ENCODE results near the gene C11orf58. TPM values are rescaled to one million over a fixed set of nuclear protein-coding genes. Genes with fewer than 3 reads are reported as not detected.

The C11orf58 gene
- total RNA-seq, 1 donor from 2014 or later: 148 TPM

DNA sequence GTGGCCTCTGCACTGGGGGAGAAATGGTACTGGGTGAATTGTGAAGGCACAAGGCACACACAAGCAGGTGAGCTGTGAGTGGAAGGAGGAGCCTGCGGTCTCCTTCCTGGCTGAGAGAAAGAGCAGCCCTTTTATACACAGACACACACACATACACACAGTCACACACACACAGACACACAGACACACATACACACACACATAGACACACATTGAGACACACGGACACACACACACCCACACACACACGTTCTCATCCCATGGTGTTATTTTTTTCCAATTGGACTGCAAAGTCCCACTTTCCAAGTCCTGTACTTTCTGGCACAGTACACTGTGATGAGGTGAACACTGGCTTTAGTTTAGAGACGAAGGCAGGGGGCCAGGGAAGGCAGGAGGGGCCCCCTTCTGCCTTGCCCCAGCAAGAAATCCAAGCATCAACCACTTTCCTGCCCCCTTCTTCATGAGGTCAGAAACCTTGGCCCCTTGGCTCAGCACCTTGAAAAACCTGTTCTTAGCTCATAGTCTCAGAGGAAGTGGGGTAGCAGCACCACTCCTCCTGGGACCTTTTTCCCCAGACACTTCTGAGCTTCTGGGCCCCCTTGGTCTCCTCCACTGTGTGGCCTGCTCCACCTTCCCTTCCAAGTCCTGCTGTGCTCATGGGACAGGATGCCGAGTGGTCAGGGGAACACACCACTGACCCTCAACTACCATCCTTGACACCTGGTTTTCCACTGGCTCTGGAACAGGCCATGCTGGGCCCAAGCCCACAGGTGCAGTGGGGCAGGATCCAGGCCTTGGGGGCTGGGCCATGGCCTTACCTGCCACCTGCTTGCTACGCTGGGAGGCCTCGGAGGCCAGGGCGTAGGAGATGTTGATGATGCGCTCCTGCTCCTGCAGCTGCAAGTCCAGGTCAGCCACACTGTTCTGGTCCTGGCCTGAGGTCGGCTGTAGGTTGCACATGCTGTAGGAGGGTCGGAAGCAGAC, 43.8 kb downstream of the C11orf58 start:
- TF ChIP-seq, protein P1, sequence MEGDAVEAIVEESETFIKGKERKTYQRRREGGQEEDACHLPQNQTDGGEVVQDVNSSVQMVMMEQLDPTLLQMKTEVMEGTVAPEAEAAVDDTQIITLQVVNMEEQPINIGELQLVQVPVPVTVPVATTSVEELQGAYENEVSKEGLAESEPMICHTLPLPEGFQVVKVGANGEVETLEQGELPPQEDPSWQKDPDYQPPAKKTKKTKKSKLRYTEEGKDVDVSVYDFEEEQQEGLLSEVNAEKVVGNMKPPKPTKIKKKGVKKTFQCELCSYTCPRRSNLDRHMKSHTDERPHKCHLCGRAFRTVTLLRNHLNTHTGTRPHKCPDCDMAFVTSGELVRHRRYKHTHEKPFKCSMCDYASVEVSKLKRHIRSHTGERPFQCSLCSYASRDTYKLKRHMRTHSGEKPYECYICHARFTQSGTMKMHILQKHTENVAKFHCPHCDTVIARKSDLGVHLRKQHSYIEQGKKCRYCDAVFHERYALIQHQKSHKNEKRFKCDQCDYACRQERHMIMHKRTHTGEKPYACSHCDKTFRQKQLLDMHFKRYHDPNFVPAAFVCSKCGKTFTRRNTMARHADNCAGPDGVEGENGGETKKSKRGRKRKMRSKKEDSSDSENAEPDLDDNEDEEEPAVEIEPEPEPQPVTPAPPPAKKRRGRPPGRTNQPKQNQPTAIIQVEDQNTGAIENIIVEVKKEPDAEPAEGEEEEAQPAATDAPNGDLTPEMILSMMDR (conservative IDR thresholded peaks at IDR 0.05): no peak
- no peak for DNase-seq (ENCODE audit: extremely low spot score, unreplicated experiment)
- no peaks in the 10 kb centered on the region for H3K9me3 Mint-ChIP-seq
- peak overlapping the region; percentile 69 for H3K27ac Mint-ChIP-seq
- H3K36me3 Mint-ChIP-seq: peaks cover 12% of the 10 kb centered on the region
- no peaks in the 10 kb centered on the region for H3K27me3 Mint-ChIP-seq
- H3K4me1 Mint-ChIP-seq (ENCODE audit: unreplicated experiment): peaks cover 31% of the 10 kb centered on the region
- no peak overlapping the region for H3K4me3 Mint-ChIP-seq

DNA sequence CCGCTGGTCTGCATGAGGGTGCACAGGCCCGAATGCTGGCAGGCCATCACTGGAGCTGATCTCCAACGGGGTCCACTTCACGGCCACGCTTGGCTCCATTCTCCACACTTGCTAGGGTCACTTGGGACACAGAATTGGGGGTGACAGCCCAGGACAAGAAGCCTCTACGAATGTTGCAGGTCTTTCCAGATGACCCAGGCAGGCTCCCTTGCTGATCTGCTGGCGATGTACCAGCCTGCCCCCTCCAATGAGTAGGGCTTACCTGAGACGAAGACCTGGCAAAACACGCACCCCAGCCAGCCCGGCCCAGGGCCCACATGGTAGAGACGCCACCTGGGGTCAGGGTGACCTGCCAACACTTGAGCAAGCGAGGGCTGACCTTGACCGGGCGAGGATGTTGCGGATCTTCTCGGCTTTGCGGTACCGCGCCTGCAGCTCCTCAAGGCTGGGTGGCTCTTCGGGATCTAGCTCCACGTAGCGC, 44.9 kb downstream of the C11orf58 start:
- H3K27ac Mint-ChIP-seq: peak overlapping the region; percentile 48

DNA sequence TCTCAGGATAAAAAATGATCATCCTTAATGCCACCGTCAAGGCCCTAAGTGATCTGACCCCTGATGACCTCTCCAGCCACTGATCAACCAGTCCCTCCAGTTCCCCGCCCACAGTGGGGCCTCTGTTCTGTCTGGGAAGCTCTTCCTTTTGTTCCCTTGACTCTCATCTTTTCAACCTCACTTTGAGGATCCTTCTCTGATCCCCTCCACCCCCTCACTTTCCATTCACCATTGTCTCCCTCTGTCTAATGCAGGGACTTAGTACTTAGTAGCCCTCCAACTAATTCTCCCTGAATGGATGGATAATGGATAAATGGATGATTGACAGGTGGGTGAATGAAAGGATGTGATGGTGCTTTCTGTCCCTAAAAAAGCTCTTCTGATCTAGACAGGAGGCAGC, 45.6 kb downstream of the C11orf58 start:
- TF ChIP-seq, protein P1 (conservative IDR thresholded peaks at IDR 0.05): no peak
- Mint-ChIP-seq H3K36me3 (peaks cover 9% of the 10 kb centered on the region), H3K27ac (peak overlapping the region; percentile 24), H3K4me3 (no peak overlapping the region), H3K4me1 (ENCODE audit: unreplicated experiment) (peaks cover 34% of the 10 kb centered on the region), H3K9me3 (no peaks in the 10 kb centered on the region), H3K27me3 (no peaks in the 10 kb centered on the region)
- DNase-seq (ENCODE audit: extremely low spot score, unreplicated experiment): no peak

More for the DNA sequence above, 44.9 kb downstream of the C11orf58 start:
- no peak overlapping the region for H3K4me3 Mint-ChIP-seq
- DNase-seq (ENCODE audit: extremely low spot score, unreplicated experiment): no peak
- peaks cover 37% of the 10 kb centered on the region for H3K4me1 Mint-ChIP-seq (ENCODE audit: unreplicated experiment)
- H3K27me3 Mint-ChIP-seq: no peaks in the 10 kb centered on the region
- TF ChIP-seq, protein P1 (conservative IDR thresholded peaks at IDR 0.05): no peak
- no peaks in the 10 kb centered on the region for H3K9me3 Mint-ChIP-seq
- peaks cover 12% of the 10 kb centered on the region for H3K36me3 Mint-ChIP-seq

DNA sequence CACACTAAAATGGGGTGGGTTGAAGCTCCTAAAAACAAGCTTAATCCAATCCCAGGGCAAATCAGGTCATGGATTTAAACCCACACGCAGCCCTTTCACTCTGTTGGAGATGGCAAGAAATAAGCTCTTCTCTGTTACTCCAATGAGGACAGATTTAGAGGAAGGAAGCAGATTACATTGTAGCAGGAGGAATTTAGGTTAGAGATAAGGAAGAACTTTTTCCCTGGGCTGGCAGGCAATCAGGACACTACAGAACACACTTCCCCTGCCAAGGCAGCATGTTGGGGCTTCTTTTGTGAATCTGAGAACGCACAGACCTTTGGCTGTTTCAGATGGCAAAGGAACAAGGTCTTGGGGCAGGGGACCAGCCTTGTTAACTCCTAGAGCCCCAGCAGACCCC, 46.2 kb downstream of the C11orf58 start:
- peak overlapping the region; percentile 24 for H3K27ac Mint-ChIP-seq
- H3K4me3 Mint-ChIP-seq: no peak overlapping the region
- H3K4me1 Mint-ChIP-seq (ENCODE audit: unreplicated experiment): peaks cover 31% of the 10 kb centered on the region
- TF ChIP-seq, protein P1 (conservative IDR thresholded peaks at IDR 0.05): no peak
- no peaks in the 10 kb centered on the region for H3K27me3 Mint-ChIP-seq
- no peak for DNase-seq (ENCODE audit: extremely low spot score, unreplicated experiment)
- peaks cover 9% of the 10 kb centered on the region for H3K36me3 Mint-ChIP-seq
- H3K9me3 Mint-ChIP-seq: no peaks in the 10 kb centered on the region

DNA sequence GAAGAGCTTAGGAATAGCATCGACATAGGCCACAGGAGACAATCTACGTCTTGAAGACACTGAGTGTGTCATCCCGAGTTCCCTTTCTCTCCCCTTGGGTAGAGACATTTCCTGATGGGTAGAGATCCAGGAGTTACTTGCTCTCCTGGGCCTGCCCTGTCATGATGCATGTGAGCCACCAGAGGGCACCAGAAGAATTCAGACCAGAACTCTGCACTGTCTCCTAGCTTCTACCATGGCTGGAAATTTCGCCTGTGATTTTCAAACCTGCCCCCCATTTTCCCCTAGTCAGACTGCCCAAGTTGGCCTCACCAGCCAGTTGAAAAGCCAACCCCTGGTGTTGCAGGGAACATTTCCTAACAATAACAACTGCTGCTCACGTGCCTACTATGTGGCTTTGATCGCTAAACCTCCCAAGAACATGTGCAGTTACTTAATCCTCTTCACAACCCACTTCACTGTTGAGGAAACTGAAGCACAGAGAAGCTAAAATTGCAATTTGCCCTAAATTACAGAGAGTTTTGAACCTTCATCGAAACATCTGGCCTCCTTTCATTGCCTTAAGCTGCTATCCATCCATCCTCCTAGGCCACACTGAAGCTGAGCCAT, 47.2 kb downstream of the C11orf58 start:
- Mint-ChIP-seq H3K4me3 (no peak overlapping the region), H3K36me3 (peaks cover 9% of the 10 kb centered on the region), H3K27me3 (no peaks in the 10 kb centered on the region), H3K4me1 (ENCODE audit: unreplicated experiment) (peaks cover 29% of the 10 kb centered on the region), H3K27ac (peak overlapping the region; percentile 70), H3K9me3 (no peaks in the 10 kb centered on the region)
- TF ChIP-seq, protein P1 (conservative IDR thresholded peaks at IDR 0.05): peak; percentile 90
- DNase-seq (ENCODE audit: extremely low spot score, unreplicated experiment): no peak

All from type B pancreatic cell (in vitro differentiated cells).